GM20000 (cell line): ENCODE data around the gene SINHCAF.
"Not testable (repeated sequence)": the region's sequence is repeated elsewhere in the genome, so short reads cannot be mapped to it uniquely, and the experiment has no call there.

ENCODE experiments used
- DNase-seq: peaks from one replicate; pipeline ENCODE4 v3.0.0; 2012; ENCODE audit warnings: low spot score
- TF ChIP-seq, protein P1 (sequence below): IDR thresholded peaks from 2 replicates; pipeline ENCODE4 v1.5.1; 2012; ENCODE audit warnings: mild to moderate bottlenecking, control low read depth; ENCODE audit errors: extremely low read depth, missing control alignments

The SINHCAF gene, protein sequence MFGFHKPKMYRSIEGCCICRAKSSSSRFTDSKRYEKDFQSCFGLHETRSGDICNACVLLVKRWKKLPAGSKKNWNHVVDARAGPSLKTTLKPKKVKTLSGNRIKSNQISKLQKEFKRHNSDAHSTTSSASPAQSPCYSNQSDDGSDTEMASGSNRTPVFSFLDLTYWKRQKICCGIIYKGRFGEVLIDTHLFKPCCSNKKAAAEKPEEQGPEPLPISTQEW

DNA sequence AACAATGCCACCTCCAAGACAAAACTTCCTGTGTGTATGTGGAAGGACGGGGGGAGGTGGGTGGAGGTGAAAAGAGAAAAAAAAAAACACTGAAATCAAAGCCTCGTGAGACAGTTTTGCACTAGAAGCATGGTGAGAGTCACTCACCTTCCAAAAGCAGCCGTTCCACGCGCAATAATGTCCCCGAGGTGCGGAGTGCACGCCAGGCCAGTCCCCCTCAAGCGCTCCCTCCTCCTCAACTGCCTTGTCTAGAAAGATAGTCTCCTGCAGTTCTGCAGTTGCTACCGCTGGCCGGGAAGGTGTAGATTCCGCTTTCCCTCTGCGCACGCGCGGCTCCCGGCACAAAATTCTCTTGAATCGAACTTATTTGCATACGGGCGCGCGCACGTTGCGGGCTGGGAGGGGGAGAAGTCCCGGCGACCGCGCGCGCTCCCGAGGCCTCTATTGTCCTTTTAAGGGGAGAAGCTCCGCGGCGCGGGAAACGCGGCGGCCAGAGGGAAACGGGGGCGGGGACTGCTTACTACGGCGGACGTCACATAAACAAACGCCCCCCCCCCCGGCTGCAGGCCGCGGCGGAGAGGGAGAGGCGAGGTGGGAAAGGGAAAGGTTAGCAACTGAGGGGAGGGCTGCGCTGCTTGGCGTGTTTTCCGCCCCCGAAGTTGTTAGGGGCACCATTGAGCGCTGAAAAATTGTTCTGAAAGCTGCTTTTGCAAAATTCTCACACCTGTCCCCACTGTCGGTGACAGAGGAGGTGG lies at the start of gene SINHCAF:
SINHCAF (minus strand) TSS at position 274 of the 755 bp plus-strand sequence. CDS start 27,946 bp downstream, outside the sequence.
- DNase-seq = peak; percentile 94
- TF ChIP-seq, protein P1, sequence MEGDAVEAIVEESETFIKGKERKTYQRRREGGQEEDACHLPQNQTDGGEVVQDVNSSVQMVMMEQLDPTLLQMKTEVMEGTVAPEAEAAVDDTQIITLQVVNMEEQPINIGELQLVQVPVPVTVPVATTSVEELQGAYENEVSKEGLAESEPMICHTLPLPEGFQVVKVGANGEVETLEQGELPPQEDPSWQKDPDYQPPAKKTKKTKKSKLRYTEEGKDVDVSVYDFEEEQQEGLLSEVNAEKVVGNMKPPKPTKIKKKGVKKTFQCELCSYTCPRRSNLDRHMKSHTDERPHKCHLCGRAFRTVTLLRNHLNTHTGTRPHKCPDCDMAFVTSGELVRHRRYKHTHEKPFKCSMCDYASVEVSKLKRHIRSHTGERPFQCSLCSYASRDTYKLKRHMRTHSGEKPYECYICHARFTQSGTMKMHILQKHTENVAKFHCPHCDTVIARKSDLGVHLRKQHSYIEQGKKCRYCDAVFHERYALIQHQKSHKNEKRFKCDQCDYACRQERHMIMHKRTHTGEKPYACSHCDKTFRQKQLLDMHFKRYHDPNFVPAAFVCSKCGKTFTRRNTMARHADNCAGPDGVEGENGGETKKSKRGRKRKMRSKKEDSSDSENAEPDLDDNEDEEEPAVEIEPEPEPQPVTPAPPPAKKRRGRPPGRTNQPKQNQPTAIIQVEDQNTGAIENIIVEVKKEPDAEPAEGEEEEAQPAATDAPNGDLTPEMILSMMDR = no peak

DNA sequence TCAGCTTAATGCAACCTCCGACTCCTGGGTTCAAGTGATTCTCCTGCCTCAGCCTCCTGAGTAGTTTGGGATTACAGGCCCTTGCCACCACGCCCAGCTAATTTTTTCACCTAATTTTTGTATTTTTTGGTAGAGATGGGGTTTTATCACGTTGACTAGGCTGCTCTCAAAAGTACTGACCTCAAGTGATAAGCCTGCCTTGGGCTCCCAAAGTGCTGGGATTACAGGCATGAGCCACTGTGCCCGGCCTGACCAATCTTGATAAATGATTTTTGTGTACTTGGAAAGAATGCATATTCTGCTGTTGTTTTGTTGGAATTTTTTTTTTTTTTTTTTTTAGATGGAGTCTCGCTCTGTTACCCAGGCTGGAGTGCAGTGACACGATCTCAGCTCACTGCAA lies 49.5 kb upstream of the SINHCAF start:
- not testable (repeated sequence) for DNase-seq

- TF ChIP-seq, protein P1 = no peak
- no peak for DNase-seq
Measured at GRCh38 chr12:31371256-31371620, 45.3 kb upstream of the SINHCAF start.

- TF ChIP-seq, protein P1 = no peak
- no peak for DNase-seq
Measured at GRCh38 chr12:31370531-31371255, 44.7 kb upstream of the SINHCAF start.

GRCh38 chr12:31369712-31370521 lies 44.0 kb upstream of the SINHCAF start:
- TF ChIP-seq, protein P1 = no peak
- DNase-seq = no peak

DNA sequence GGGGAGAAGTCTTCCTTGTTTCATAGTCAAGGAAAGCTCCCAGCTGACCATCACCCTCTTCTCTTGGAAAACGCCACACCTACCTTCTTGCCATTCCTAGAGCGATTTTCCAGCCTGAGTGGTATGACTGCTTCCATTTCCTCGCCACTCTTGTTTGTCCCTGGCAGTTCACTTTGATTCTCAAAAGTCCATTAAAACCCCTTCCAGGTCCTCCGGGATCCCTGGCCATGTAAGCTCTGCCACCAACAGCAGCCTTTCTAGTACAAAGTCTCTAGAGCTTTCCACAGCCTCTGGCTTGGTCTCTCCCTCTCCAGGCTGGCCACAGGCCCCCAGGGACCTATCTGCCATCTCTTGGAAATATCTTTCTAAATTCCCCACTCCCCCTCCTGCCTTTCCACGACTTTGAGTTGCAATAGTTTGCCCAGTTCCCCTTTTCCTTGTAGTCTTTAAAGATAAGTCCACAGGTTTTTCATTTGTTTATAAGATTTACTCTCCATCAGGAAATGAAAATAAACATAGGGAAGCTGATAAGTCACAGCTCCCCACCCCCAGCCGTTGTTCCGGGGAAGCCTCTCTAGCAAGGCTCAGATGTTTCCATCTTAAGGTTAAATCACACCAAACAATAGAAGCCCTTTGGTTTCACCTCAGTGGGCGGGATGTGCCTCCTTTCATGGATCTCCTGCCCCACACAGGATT lies 42.9 kb upstream of the SINHCAF start:
- no peak for DNase-seq
- TF ChIP-seq, protein P1 = no peak

DNA sequence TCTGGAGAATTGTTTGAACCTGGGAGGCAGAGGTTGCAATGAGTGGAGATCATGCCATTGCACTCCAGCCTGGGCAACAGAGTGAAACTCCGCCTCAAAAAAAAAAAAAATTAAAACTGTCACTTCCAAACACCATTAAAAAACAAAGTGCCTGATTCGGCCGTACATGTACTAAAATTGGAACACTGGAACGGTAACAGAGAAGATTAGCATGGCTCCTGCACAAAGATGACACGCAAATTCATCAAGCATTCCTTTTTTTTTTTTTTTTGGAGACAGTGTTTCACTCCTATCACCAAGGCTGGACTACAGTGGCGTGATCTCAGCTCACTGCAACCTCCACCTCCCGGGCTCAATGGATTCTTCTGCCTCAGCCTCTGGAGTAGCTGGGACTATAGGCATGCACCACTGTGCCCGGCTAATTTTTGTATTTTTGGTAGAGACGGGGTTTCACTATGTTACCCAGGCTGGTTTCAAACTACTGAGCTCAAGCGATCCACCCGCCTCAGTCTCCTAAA lies 40.2 kb upstream of the SINHCAF start:
- no peak for DNase-seq
- TF ChIP-seq, protein P1 = no peak
